Left ventricle myocardium inferior (tissue), 1 donor: Measurements from ENCODE around the gene ANXA2. TPM values are rescaled to one million over a fixed set of nuclear protein-coding genes. Genes with fewer than 3 reads are reported as not detected.
A peak's percentile ranks its signal among the peaks of the same experiment; 100 is the strongest.

Source experiments
- DNase-seq: peaks from one replicate; pipeline ENCODE4 v3.0.0-alpha.2; 2020
- H3K27ac ChIP-seq: fragments of 200-600 bp; replicated peaks from 2 replicates; pipeline ENCODE4 v1.8.0; 2021
- H3K27me3 ChIP-seq: fragments of 200-600 bp; 2 replicates; pipeline ENCODE4 v1.8.0; 2021; ENCODE audit warnings: low read depth
- H3K36me3 ChIP-seq: fragments of 200-600 bp; 2 replicates; pipeline ENCODE4 v1.8.0; 2021
- H3K4me1 ChIP-seq: fragments of 200-600 bp; 2 replicates; pipeline ENCODE4 v1.8.0; 2021
- H3K4me3 ChIP-seq: fragments of 200-600 bp; 2 replicates; pipeline ENCODE4 v1.8.0; 2021; ENCODE audit warnings: mild to moderate bottlenecking, moderate library complexity
- H3K9me3 ChIP-seq: fragments of 200-600 bp; replicated peaks from 2 replicates; pipeline ENCODE4 v1.8.0; 2021
- CTCF ChIP-seq: fragments of 200-600 bp; IDR thresholded peaks from 2 replicates; pipeline ENCODE4 v1.8.0; 2021; ENCODE audit warnings: antibody characterized with exemption, mild to moderate bottlenecking, borderline replicate concordance
- intact Hi-C: fragments of 100-400 bp; cut with micrococcal nuclease; formaldehyde crosslinking; loops from one replicate; pipeline ENCODE4 v1.11.0; 2022
- total RNA-seq: library from RNA; stranded (reverse); fragmentation: NEBNext Ultra II Directional; extraction: Animal tissue kit (Norgen Biotek cat#: 25700); gene quantifications from one replicate; pipeline ENCODE4 v1.2.1, GENCODE V29; 2021
- donor health status: DM: no; HTN: yes; CAD: no; lungs with severe emphysema.

ANXA2 gene
- total RNA-seq, 1 donor from 2014 or later = 123 TPM

- Histone ChIP-seq H3K27ac (peak overlapping the region; percentile 75), H3K9me3 (no peaks in the 10 kb centered on the region), H3K36me3 (peaks cover 60% of the 10 kb centered on the region), H3K4me1 (peaks cover 92% of the 10 kb centered on the region), H3K27me3 (no peaks in the 10 kb centered on the region), H3K4me3 (no peak overlapping the region)
- TF ChIP-seq CTCF = no peak
- intact Hi-C loops = no loop called here
- no peak for DNase-seq
Observed at GRCh38 chr15:60379525-60380274, 18.1 kb downstream of the ANXA2 start.

- DNase-seq = no peak
- Histone ChIP-seq H3K9me3 (no peaks in the 10 kb centered on the region), H3K36me3 (peaks cover 60% of the 10 kb centered on the region), H3K4me1 (peaks cover 92% of the 10 kb centered on the region), H3K4me3 (no peak overlapping the region), H3K27ac (peak overlapping the region; percentile 75), H3K27me3 (no peaks in the 10 kb centered on the region)
- TF ChIP-seq CTCF = no peak
- intact Hi-C loops = no loop called here
Observed at GRCh38 chr15:60379185-60379524, 18.6 kb downstream of the ANXA2 start.

- Histone ChIP-seq H3K27ac (peak overlapping the region; percentile 86), H3K4me3 (no peak overlapping the region), H3K27me3 (no peaks in the 10 kb centered on the region), H3K9me3 (no peaks in the 10 kb centered on the region), H3K4me1 (peaks cover 94% of the 10 kb centered on the region), H3K36me3 (peaks cover 48% of the 10 kb centered on the region)
- no peak for TF ChIP-seq CTCF
- intact Hi-C loops = no loop called here
- no peak for DNase-seq
Observed at GRCh38 chr15:60376677-60377095, 21.1 kb downstream of the ANXA2 start.

- intact Hi-C loops = no loop called here
- TF ChIP-seq CTCF = no peak
- H3K27ac ChIP-seq = peak overlapping the region; percentile 86
- no peaks in the 10 kb centered on the region for H3K27me3 ChIP-seq
- peaks cover 98% of the 10 kb centered on the region for H3K4me1 ChIP-seq
- H3K9me3 ChIP-seq = no peaks in the 10 kb centered on the region
- H3K36me3 ChIP-seq = peaks cover 43% of the 10 kb centered on the region
- peak overlapping the region; percentile 33 for H3K4me3 ChIP-seq
- DNase-seq = no peak
Observed at GRCh38 chr15:60375306-60375705, 22.5 kb downstream of the ANXA2 start.

- Histone ChIP-seq H3K36me3 (peaks cover 39% of the 10 kb centered on the region), H3K4me3 (peak overlapping the region; percentile 33), H3K9me3 (no peaks in the 10 kb centered on the region), H3K27me3 (no peaks in the 10 kb centered on the region), H3K27ac (peak overlapping the region; percentile 86), H3K4me1 (peaks cover 98% of the 10 kb centered on the region)
- no peak for DNase-seq
- no peak for TF ChIP-seq CTCF
- intact Hi-C loops = no loop called here
Observed at GRCh38 chr15:60374628-60375081, 23.1 kb downstream of the ANXA2 start.
